GM12891 (cell line): ENCODE data around the gene OGDH.

Source experiments
- POLR2A ChIP-seq: IDR thresholded peaks from 2 replicates; pipeline ENCODE4 v1.6.1; 2011; ENCODE audit warnings: low read depth, low read length, control low read depth
- POLR2AphosphoS5 ChIP-seq: IDR thresholded peaks from 2 replicates; pipeline ENCODE4 v1.6.1; 2011; ENCODE audit warnings: low read depth, low read length, control low read depth
- SPI1 ChIP-seq: IDR thresholded peaks from 2 replicates; pipeline ENCODE4 v1.6.1; 2011; ENCODE audit warnings: low read depth, low read length, control low read depth
- TAF1 ChIP-seq: IDR thresholded peaks from 2 replicates; pipeline ENCODE4 v1.6.1; 2011; ENCODE audit warnings: low read depth, low read length, control low read depth

GRCh38 chr7:44573464-44574286 lies 32.8 kb upstream of the OGDH start, which contains the start of gene DDX56:
- TF ChIP-seq POLR2A (peak; percentile 94), POLR2AphosphoS5 (peak; percentile 94), SPI1 (no peak), TAF1 (peak; percentile 75)
